B cell (primary cell): ENCODE measurements around the gene NTMT1. TPM values are rescaled to one million over a fixed set of nuclear protein-coding genes. Genes with fewer than 3 reads are reported as not detected.

ENCODE experiments used
- ATAC-seq: fragments of 200-7000 bp; cut with Tn5 transposase; one replicate; pipeline ENCODE4 v1.10.0; 2021; ENCODE audit warnings: low read depth, mild to moderate bottlenecking, moderate number of reproducible peaks, moderate library complexity
- CTCF ChIA-PET: fragments of 350-600 bp; sonication (Branson Sonifier 250); formaldehyde crosslinking; loops from one replicate; lab custom pipeline; 2021; ENCODE audit warnings: antibody characterized with exemption, inconsistent platforms; lab: Charles Lee
- POLR2A ChIA-PET: fragments of 350-600 bp; sonication (Branson Sonifier 250); formaldehyde crosslinking; loops from one replicate; lab custom pipeline; 2021; ENCODE audit warnings: antibody characterized with exemption; lab: Charles Lee
- DNase-seq: peaks from one replicate; pipeline ENCODE4 v3.0.0; 2013
- H2AFZ ChIP-seq: 2 replicates; pipeline ENCODE4 v1.6.1; 2012; ENCODE audit warnings: mild to moderate bottlenecking, low read depth, low read length; ENCODE audit not compliant: insufficient read depth, poor library complexity, severe bottlenecking
- H3K27ac ChIP-seq, 2 donors: 1 replicate in 1 of 2; 2 replicates in 1 of 2; pipeline ENCODE4 v1.5.1; 2012 to 2013; ENCODE audit warnings: low read length in 2 of 2, mild to moderate bottlenecking in 2 of 2, moderate library complexity in 1 of 2
- H3K27me3 ChIP-seq, 4 experiments: fragments of 200-600 bp in 1 of 4; sonication (generic) in 1 of 4; replicated peaks in 1 of 4; 1 replicate in 2 of 4; 2 replicates in 2 of 4; pipeline versions ENCODE4 v1.6.1 to v1.7.0; 2013 to 2016; ENCODE audit warnings: low read length in 3 of 4, mild to moderate bottlenecking in 2 of 4, mixed read lengths in 1 of 4, moderate library complexity in 1 of 4; ENCODE audit not compliant: insufficient read depth in 4 of 4, control insufficient read depth in 3 of 4; ENCODE audit errors: control extremely low read depth in 1 of 4
- H3K36me3 ChIP-seq, 2 experiments: replicated peaks in 1 of 2; 1 replicate in 1 of 2; 2 replicates in 1 of 2; pipeline versions ENCODE4 v1.6.1 to v1.7.1; 2013; ENCODE audit warnings: low read length in 1 of 2; ENCODE audit not compliant: insufficient read depth in 2 of 2, control insufficient read depth in 1 of 2; ENCODE audit errors: control extremely low read depth in 1 of 2, extremely low read depth in 1 of 2
- H3K4me1 ChIP-seq, 2 donors: fragments of 200-600 bp in 1 of 2; sonication (generic) in 1 of 2; 1 replicate in 1 of 2; 2 replicates in 1 of 2; pipeline versions ENCODE4 v1.5.1 to v1.6.1; 2013 to 2017; ENCODE audit warnings: low read length in 2 of 2; ENCODE audit not compliant: control insufficient read depth in 2 of 2, insufficient read depth in 2 of 2
- H3K4me2 ChIP-seq: replicated peaks from 2 replicates; pipeline ENCODE3; 2012; ENCODE audit warnings: mild to moderate bottlenecking, low read depth, low read length; ENCODE audit not compliant: poor library complexity, severe bottlenecking
- H3K4me3 ChIP-seq, 5 experiments: fragments of 200-600 bp in 1 of 5; sonication (generic) in 1 of 5; 1 replicate in 3 of 5; 2 replicates in 2 of 5; pipeline versions ENCODE4 v1.5.1 to v1.7.0; 2011 to 2016; ENCODE audit warnings: low read length in 4 of 5, mild to moderate bottlenecking in 4 of 5, low read depth in 2 of 5, control low read depth in 1 of 5, moderate library complexity in 1 of 5; ENCODE audit not compliant: insufficient read depth in 1 of 5; ENCODE audit errors: control extremely low read depth in 1 of 5, extremely low read depth in 1 of 5
- H3K79me2 ChIP-seq: fragments of 200-600 bp; sonication (generic); one replicate; pipeline ENCODE4 v1.6.0; 2016; ENCODE audit warnings: low read length; ENCODE audit not compliant: control insufficient read depth, insufficient read depth
- H3K9ac ChIP-seq: fragments of 200-600 bp; sonication (generic); 2 replicates; pipeline ENCODE4 v1.6.1; 2017; ENCODE audit warnings: mild to moderate bottlenecking, low read length, moderate library complexity
- H3K9me3 ChIP-seq, 3 donors: one replicate each; pipeline versions ENCODE4 v1.6.1 to v1.7.1; 2013; ENCODE audit warnings: low read length in 2 of 3; ENCODE audit not compliant: control insufficient read depth in 2 of 3, insufficient read depth in 1 of 3; ENCODE audit errors: control extremely low read depth in 1 of 3
- H4K20me1 ChIP-seq: 2 replicates; pipeline ENCODE4 v1.6.0; 2012; ENCODE audit warnings: mild to moderate bottlenecking, low read length; ENCODE audit not compliant: insufficient read depth, control insufficient read depth, poor library complexity, severe bottlenecking
- H3K27ac Mint-ChIP-seq: one replicate; pipeline ENCODE4 v1.8.0; 2021; ENCODE audit warnings: mixed read lengths
- H3K27me3 Mint-ChIP-seq: one replicate; pipeline ENCODE4 v1.8.0; 2021; ENCODE audit warnings: mixed read lengths
- H3K4me1 Mint-ChIP-seq: one replicate; pipeline ENCODE4 v1.8.0; 2021; ENCODE audit warnings: mixed read lengths
- H3K4me3 Mint-ChIP-seq: one replicate; pipeline ENCODE4 v1.8.0; 2021; ENCODE audit warnings: mixed read lengths
- H3K9me3 Mint-ChIP-seq: one replicate; pipeline ENCODE4 v1.8.0; 2022; ENCODE audit warnings: mixed read lengths; ENCODE audit not compliant: insufficient read depth
- CTCF ChIP-seq: fragments of 200-600 bp; IDR thresholded peaks from one replicate; pipeline ENCODE4 v1.8.0; 2022; ENCODE audit warnings: antibody characterized with exemption, mild to moderate bottlenecking
- EZH2 ChIP-seq: IDR thresholded peaks from 2 replicates; pipeline ENCODE4 v1.6.1; 2012; ENCODE audit warnings: borderline replicate concordance, low read depth, mild to moderate bottlenecking, moderate library complexity, low read length; ENCODE audit not compliant: insufficient read depth, poor library complexity, severe bottlenecking
- WGBS: methylation state at CpG from one replicate; pipeline ENCODE4 v1.1.5; 2013; ENCODE audit warnings: missing lambda C conversion rate; ENCODE audit not compliant: insufficient coverage; 5-methylcytosine and 5-hydroxymethylcytosine counted together
- intact Hi-C: fragments of 100-400 bp; cut with micrococcal nuclease; formaldehyde crosslinking; loops from one replicate; pipeline ENCODE4 v1.10.0; 2022
- polyA plus RNA-seq: library from polyadenylated mRNA; depleted of rRNA; stranded (reverse); fragments of >200 nt; gene quantifications from 2 replicates; pipeline ENCODE4 v1.2.3, GENCODE V29; 2012
- total RNA-seq, 2 donors: library from RNA; stranded (reverse); fragments of 120-200 nt in 1 of 2; gene quantifications; 1 replicate in 1 of 2; 2 replicates in 1 of 2; pipeline versions ENCODE4 v1.2.3 to v1.2.4, GENCODE V29; 2013 to 2022

The NTMT1 gene
- total and polyA plus RNA-seq, 2 donors (not counting 1 experiment from before 2014, with no cell fraction given) = 21.8 to 35.3 TPM

DNA sequence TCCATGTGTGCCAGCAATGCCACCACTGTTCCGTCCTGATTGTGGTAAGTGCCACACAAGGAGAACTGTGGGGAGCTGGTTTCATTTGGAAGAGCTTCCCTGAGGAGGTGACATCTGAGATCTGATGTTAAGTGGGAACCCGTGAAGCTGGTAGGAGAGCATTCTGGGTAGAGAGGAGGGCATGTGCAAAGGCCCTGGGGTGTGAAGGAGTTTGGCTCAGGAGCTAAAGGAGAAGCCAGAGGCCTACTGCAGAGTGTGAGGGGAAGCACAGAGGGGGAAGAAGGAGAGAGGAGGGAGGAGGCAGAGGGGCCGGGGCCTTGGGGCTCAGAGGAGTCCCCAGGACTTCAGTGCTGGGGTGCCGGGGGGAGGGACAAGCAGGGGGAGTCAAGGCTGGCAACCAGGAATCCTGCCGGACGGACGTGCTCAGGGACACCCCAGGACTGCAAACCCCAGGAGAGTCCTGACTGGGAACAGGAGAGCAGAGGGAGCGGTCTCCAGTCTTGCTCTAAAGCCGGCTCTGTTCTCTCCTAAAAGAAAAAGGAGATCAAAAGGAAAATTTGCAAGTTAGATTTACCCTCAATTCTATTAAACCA, 24.8 kb upstream of the NTMT1 start:
- H3K27me3 ChIP-seq = peaks cover 0 to 32% (median 11%) of the 10 kb centered on the region in 4 experiments
- H3K4me2 ChIP-seq = no peak overlapping the region
- no peaks in the 10 kb centered on the region for H3K79me2 ChIP-seq
- POLR2A ChIA-PET = no interaction called here
- peaks cover 0 to 9% (median 0%) of the 10 kb centered on the region in 3 donors for H3K9me3 ChIP-seq
- H3K27ac ChIP-seq = no peak overlapping the region
- H3K9me3 Mint-ChIP-seq = no peaks in the 10 kb centered on the region
- no peak overlapping the region for H3K9ac ChIP-seq
- intact Hi-C loops = no loop called here
- TF ChIP-seq EZH2 (no peak), CTCF (no peak)
- H3K4me1 Mint-ChIP-seq = peaks cover 13% of the 10 kb centered on the region
- H2AFZ ChIP-seq = no peak overlapping the region
- DNase-seq (no peak), ATAC-seq (no peak)
- H3K4me3 Mint-ChIP-seq = no peak overlapping the region
- no peaks in the 10 kb centered on the region for H3K36me3 ChIP-seq
- CTCF ChIA-PET = interaction anchor here (0.5 kb wide), 1 partner anchor 469 kb away, joined by 3 read pairs; no protein-coding TSS in a partner anchor
- 97% methylated on average over 7 of the region's 9 CpGs for WGBS
- peaks cover 14 to 15% of the 10 kb centered on the region in 2 donors for H3K4me1 ChIP-seq
- no peak overlapping the region for H3K27ac Mint-ChIP-seq
- H4K20me1 ChIP-seq = no peaks in the 10 kb centered on the region
- H3K27me3 Mint-ChIP-seq = peaks cover 27% of the 10 kb centered on the region
- no peak overlapping the region for H3K4me3 ChIP-seq
